HG03139 (cell line): ENCODE data around the gene GEMIN7.
"Not testable (repeated sequence)": the region's sequence is repeated elsewhere in the genome, so short reads cannot be mapped to it uniquely, and the experiment has no call there.

Experiments used
- ATAC-seq: cut with Tn5 transposase; IDR thresholded peaks from one replicate; pipeline ENCODE4 v1.9.1; 2021; ENCODE audit not compliant: unreplicated experiment

The GEMIN7 gene

GRCh38 chr19:45102481-45102880 lies 23.4 kb downstream of the GEMIN7 start:
- no peak for ATAC-seq

- no peak for ATAC-seq
These were observed 24.1 kb downstream of the GEMIN7 start for GRCh38 chr19:45103156-45103507.

GRCh38 chr19:45103508-45104319 lies 24.7 kb downstream of the GEMIN7 start:
- ATAC-seq, result no peak

- ATAC-seq, result no peak
These were observed 25.7 kb downstream of the GEMIN7 start for GRCh38 chr19:45104658-45105349.

- not testable (repeated sequence) for ATAC-seq
These were observed 27.3 kb downstream of the GEMIN7 start for GRCh38 chr19:45106363-45106762.

GRCh38 chr19:45107621-45108150 lies 28.6 kb downstream of the GEMIN7 start:
- ATAC-seq, result no peak

GRCh38 chr19:45110851-45111266 lies 31.8 kb downstream of the GEMIN7 start:
- no peak for ATAC-seq

- ATAC-seq, result no peak
These were observed 33.2 kb downstream of the GEMIN7 start for GRCh38 chr19:45112111-45112827.

GRCh38 chr19:45113628-45114027 lies 34.6 kb downstream of the GEMIN7 start:
- ATAC-seq, result no peak

GRCh38 chr19:45114116-45114515 lies 35.1 kb downstream of the GEMIN7 start:
- ATAC-seq, result no peak

GRCh38 chr19:45115809-45116615 lies 37.0 kb downstream of the GEMIN7 start:
- ATAC-seq, result no peak

GRCh38 chr19:45117167-45117594 lies 38.1 kb downstream of the GEMIN7 start:
- ATAC-seq, result no peak

GRCh38 chr19:45117671-45118070 lies 38.6 kb downstream of the GEMIN7 start:
- ATAC-seq, result no peak

- no peak for ATAC-seq
These were observed 39.0 kb downstream of the GEMIN7 start for GRCh38 chr19:45118106-45118505.

- ATAC-seq, result not testable (repeated sequence)
These were observed 39.7 kb downstream of the GEMIN7 start for GRCh38 chr19:45118591-45119355.

- no peak for ATAC-seq
These were observed 40.5 kb downstream of the GEMIN7 start for GRCh38 chr19:45119582-45119981.

GRCh38 chr19:45121827-45122345 lies 42.8 kb downstream of the GEMIN7 start:
- no peak for ATAC-seq

- no peak for ATAC-seq
These were observed 43.8 kb downstream of the GEMIN7 start for GRCh38 chr19:45122832-45123231.

GRCh38 chr19:45123440-45123850 lies 44.4 kb downstream of the GEMIN7 start:
- ATAC-seq, result no peak

GRCh38 chr19:45124021-45124420 lies 45.0 kb downstream of the GEMIN7 start:
- ATAC-seq, result no peak
